Panc1 (cell line): ENCODE results near the gene MAGI3. TPM values are rescaled to one million over a fixed set of nuclear protein-coding genes. Genes with fewer than 3 reads are reported as not detected.

ENCODE experiments used
- ATAC-seq: fragments of 200-7000 bp; cut with Tn5 transposase; 2 replicates; pipeline ENCODE4 v1.9.1; 2020; ENCODE audit warnings: mild to moderate bottlenecking, moderate library complexity
- BruUV-seq: library from RNA; stranded (reverse); fragments of 400-500 nt; replicated peaks from 2 replicates; lab custom pipeline; 2021; lab: Mats Ljungman, UMichigan
- CTCF ChIA-PET: fragments of 300-600 bp; sonication (Branson Sonifier 250); formaldehyde crosslinking; loops from one replicate; lab custom pipeline; 2022; ENCODE audit warnings: antibody characterized with exemption; lab: Charles Lee
- POLR2A ChIA-PET: fragments of 300-600 bp; sonication (Branson Sonifier 250); formaldehyde crosslinking; loops from one replicate; lab custom pipeline; 2022; ENCODE audit warnings: antibody characterized with exemption; lab: Charles Lee
- DNase-seq: peaks from one replicate; pipeline ENCODE4 v3.0.0-alpha.2; 2010; ENCODE audit warnings: low read depth, low spot score
- H3K27ac ChIP-seq: 2 replicates; pipeline ENCODE4 v1.5.1; 2011; ENCODE audit warnings: mild to moderate bottlenecking, low read length, inconsistent platforms
- H3K27me3 ChIP-seq: fragments of 200-500 bp; sonication (Bioruptor generic); 2 replicates; pipeline ENCODE4 v1.6.0; 2014; ENCODE audit warnings: low read length, inconsistent platforms; ENCODE audit not compliant: control insufficient read depth, insufficient read depth
- H3K36me3 ChIP-seq: fragments of 200-500 bp; sonication (Bioruptor generic); 2 replicates; pipeline ENCODE4 v1.5.1; 2014; ENCODE audit warnings: inconsistent platforms, mild to moderate bottlenecking, low read length, moderate library complexity; ENCODE audit not compliant: control insufficient read depth, insufficient read depth
- H3K4me1 ChIP-seq: 2 replicates; pipeline ENCODE4 v1.5.1; 2011; ENCODE audit warnings: inconsistent platforms, mild to moderate bottlenecking, low read length, moderate library complexity; ENCODE audit not compliant: control insufficient read depth, insufficient read depth
- H3K4me3 ChIP-seq, 2 experiments: 2 replicates each; pipeline ENCODE4 v1.5.1; 2011 to 2012; ENCODE audit warnings: low read depth in 2 of 2, low read length in 2 of 2, mild to moderate bottlenecking in 2 of 2, inconsistent platforms in 1 of 2, moderate library complexity in 1 of 2
- H3K9me3 ChIP-seq: fragments of 200-500 bp; sonication (Bioruptor generic); 2 replicates; pipeline ENCODE4 v1.5.1; 2014; ENCODE audit warnings: low read depth, mild to moderate bottlenecking, inconsistent platforms, low read length, moderate library complexity; ENCODE audit not compliant: control insufficient read depth, insufficient read depth
- CTCF ChIP-seq: fragments of 450-650 bp; IDR thresholded peaks from 2 replicates; pipeline ENCODE4 v1.5.1; 2017; ENCODE audit warnings: mild to moderate bottlenecking
- POLR2AphosphoS5 ChIP-seq: IDR thresholded peaks from 2 replicates; pipeline ENCODE4 v1.6.1; 2012; ENCODE audit warnings: mild to moderate bottlenecking, low read depth, low read length, moderate library complexity
- REST ChIP-seq, 2 experiments: IDR thresholded peaks; 2 replicates each; pipeline ENCODE4 v1.6.1; 2011 to 2012; ENCODE audit warnings: low read depth in 2 of 2, control low read depth in 1 of 2, low read length in 1 of 2, mild to moderate bottlenecking in 1 of 2, moderate library complexity in 1 of 2; ENCODE audit not compliant: insufficient read depth in 1 of 2
- SIN3A ChIP-seq: IDR thresholded peaks from 2 replicates; pipeline ENCODE4 v1.6.1; 2012; ENCODE audit warnings: low read depth, mild to moderate bottlenecking, low read length, moderate library complexity, borderline replicate concordance; ENCODE audit not compliant: insufficient read depth
- TCF7L2 ChIP-seq: IDR thresholded peaks from 2 replicates; pipeline ENCODE4 v1.6.1; 2011; ENCODE audit warnings: mild to moderate bottlenecking, low read depth, low read length, inconsistent platforms
- in situ Hi-C: cut with HindIII; loops from 2 replicates; pipeline ENCODE4 v1.10.0; 2016; ENCODE audit warnings: low sequenced_read_pairs, low pct_unique_long_range_greater_than_20kb
- intact Hi-C: fragments of 100-400 bp; cut with micrococcal nuclease; formaldehyde crosslinking; loops from one replicate; pipeline ENCODE4 v1.10.0; 2022; ENCODE audit not compliant: unreplicated experiment
- total RNA-seq: library from RNA; stranded (reverse); gene quantifications from one replicate; pipeline ENCODE4 v1.2.1, GENCODE V29; 2021; ENCODE audit not compliant: unreplicated experiment

MAGI3 gene
- total RNA-seq, 1 experiment from 2014 or later: 10.9 TPM

- ChIA-PET CTCF (no interaction called here), POLR2A (no interaction called here)
- no peak for DNase-seq
- BruUV-seq: no TSS peak
- ATAC-seq: no peak
- in situ Hi-C loops: no loop called here
- H3K36me3 ChIP-seq: no peaks in the 10 kb centered on the region; the same call in 1 of the 2 replicates
- intact Hi-C loops: no loop called here
- no peaks in the 10 kb centered on the region for H3K9me3 ChIP-seq
- H3K27ac ChIP-seq: no peak overlapping the region
- H3K27me3 ChIP-seq: no peaks in the 10 kb centered on the region
- no peak for TF ChIP-seq REST (IDR thresholded peaks at IDR 0.05; ENCODE audit: insufficient read depth in 1 of 2, low read depth in 2 of 2, low read length in 1 of 2)
- TF ChIP-seq SIN3A: no peak
- TF ChIP-seq TCF7L2: no peak
- no peak for TF ChIP-seq CTCF
- TF ChIP-seq POLR2AphosphoS5: no peak
- H3K4me1 ChIP-seq: no peaks in the 10 kb centered on the region
- H3K4me3 ChIP-seq: no peak overlapping the region
Observed at GRCh38 chr1:113659035-113659434, 268.7 kb downstream of the MAGI3 start.

DNA sequence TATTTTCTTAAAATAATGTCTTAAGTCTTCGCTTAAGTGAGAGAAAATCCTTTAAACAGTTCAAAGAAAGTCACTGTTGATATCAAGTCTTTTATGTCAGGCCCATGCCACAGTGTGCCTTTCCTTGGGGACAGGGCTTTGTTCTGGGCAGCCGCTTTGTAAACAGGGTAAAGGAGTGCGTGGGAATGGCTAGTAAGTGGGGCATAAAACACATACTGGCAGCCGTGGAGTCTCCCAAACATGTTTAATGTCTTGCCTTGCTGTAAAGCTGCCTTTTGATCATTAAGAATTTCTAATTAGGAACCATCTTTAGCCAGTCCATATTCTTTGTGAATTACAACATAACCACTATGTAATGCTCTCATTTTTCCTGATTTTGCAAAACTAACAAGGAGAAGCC lies 269.2 kb downstream of the MAGI3 start:
- H3K9me3 ChIP-seq: no peaks in the 10 kb centered on the region
- no peak overlapping the region for H3K27ac ChIP-seq
- H3K27me3 ChIP-seq: no peaks in the 10 kb centered on the region
- no peaks in the 10 kb centered on the region for H3K4me1 ChIP-seq
- H3K4me3 ChIP-seq: no peak overlapping the region
- BruUV-seq: no TSS peak
- ChIA-PET CTCF (no interaction called here), POLR2A (no interaction called here)
- TF ChIP-seq TCF7L2 (no peak), REST (IDR thresholded peaks at IDR 0.05; ENCODE audit: insufficient read depth in 1 of 2, low read depth in 2 of 2, low read length in 1 of 2) (no peak), SIN3A (no peak)
- in situ Hi-C loops: no loop called here
- no peaks in the 10 kb centered on the region; the same call in 1 of the 2 replicates for H3K36me3 ChIP-seq
- intact Hi-C loops: no loop called here
- ATAC-seq: no peak
- no peak for DNase-seq
